T-cell (primary cell): ENCODE results near the gene CDH4. TPM values are rescaled to one million over a fixed set of nuclear protein-coding genes. Genes with fewer than 3 reads are reported as not detected.
"Not testable (repeated sequence)": the region's sequence is repeated elsewhere in the genome, so short reads cannot be mapped to it uniquely, and the experiment has no call there.

Experiments
- ATAC-seq, 4 experiments: fragments of 200-7000 bp in 3 of 4; fragments of 150-1000 bp in 1 of 4; cut with Tn5 transposase; replicated peaks in 1 of 4; 1 replicate in 3 of 4; 2 replicates in 1 of 4; pipeline ENCODE4 v1.10.0; 2021; ENCODE audit warnings: moderate library complexity in 3 of 4, mild to moderate bottlenecking in 2 of 4, moderate number of reproducible peaks in 1 of 4
- CTCF ChIA-PET, 2 donors: fragments of 300-600 bp; sonication (Branson Sonifier 250); formaldehyde crosslinking; loops; one replicate each; lab custom pipeline; 2022; ENCODE audit warnings: antibody characterized with exemption in 2 of 2; lab: Charles Lee
- POLR2A ChIA-PET, 2 donors: fragments of 300-600 bp; sonication (Branson Sonifier 250); formaldehyde crosslinking; loops; one replicate each; lab custom pipeline; 2022; ENCODE audit warnings: antibody characterized with exemption in 2 of 2; lab: Charles Lee
- DNase-seq, 35 experiments: peaks; one replicate each; pipeline versions ENCODE4 v3.0.0 to v3.0.0-alpha.2; 2013 to 2023
- H3K27ac ChIP-seq: one replicate; pipeline ENCODE4 v1.5.1; 2013; ENCODE audit warnings: low read length
- H3K27me3 ChIP-seq, 2 experiments: replicated peaks in 1 of 2; 1 replicate in 1 of 2; 2 replicates in 1 of 2; pipeline versions ENCODE4 v1.6.1 to v1.7.0; 2013; ENCODE audit warnings: low read length in 1 of 2, mixed read lengths in 1 of 2; ENCODE audit not compliant: control insufficient read depth in 2 of 2, insufficient read depth in 2 of 2; ENCODE audit errors: extremely low read depth in 1 of 2
- H3K36me3 ChIP-seq, 2 donors: 1 replicate in 1 of 2; 2 replicates in 1 of 2; pipeline versions ENCODE4 v1.6.1 to v1.7.0; 2013; ENCODE audit warnings: low read length in 1 of 2; ENCODE audit not compliant: control insufficient read depth in 2 of 2, insufficient read depth in 1 of 2; ENCODE audit errors: extremely low read depth in 1 of 2
- H3K4me1 ChIP-seq, 2 experiments: 1 replicate in 1 of 2; 2 replicates in 1 of 2; pipeline versions ENCODE4 v1.6.1 to v1.7.0; 2013; ENCODE audit warnings: low read length in 2 of 2, mixed read lengths in 1 of 2; ENCODE audit not compliant: insufficient read depth in 2 of 2, control insufficient read depth in 1 of 2; ENCODE audit errors: extremely low read depth in 1 of 2
- H3K4me3 ChIP-seq, 2 donors: 1 replicate in 1 of 2; 2 replicates in 1 of 2; pipeline versions ENCODE4 v1.5.1 to v1.7.0; 2013; ENCODE audit warnings: mild to moderate bottlenecking in 2 of 2, low read length in 1 of 2, moderate library complexity in 1 of 2; ENCODE audit not compliant: control insufficient read depth in 1 of 2; ENCODE audit errors: extremely low read depth in 1 of 2
- H3K9me3 ChIP-seq: 2 replicates; pipeline ENCODE4 v1.7.0; 2013
- H3K27ac Mint-ChIP-seq, 2 donors: one replicate each; pipeline ENCODE4 v1.8.0; 2020 to 2021; ENCODE audit warnings: mild to moderate bottlenecking in 2 of 2, mixed read lengths in 2 of 2
- H3K27me3 Mint-ChIP-seq, 2 donors: one replicate each; pipeline ENCODE4 v1.8.0; 2021 to 2022; ENCODE audit warnings: mixed read lengths in 2 of 2
- H3K36me3 Mint-ChIP-seq: one replicate; pipeline ENCODE4 v1.8.0; 2021; ENCODE audit warnings: mixed read lengths
- H3K4me1 Mint-ChIP-seq, 3 donors: one replicate each; pipeline ENCODE4 v1.8.0; 2020 to 2022; ENCODE audit warnings: mixed read lengths in 3 of 3, mild to moderate bottlenecking in 1 of 3
- H3K4me3 Mint-ChIP-seq, 3 donors: one replicate each; pipeline ENCODE4 v1.8.0; 2020 to 2022; ENCODE audit warnings: mild to moderate bottlenecking in 3 of 3, mixed read lengths in 3 of 3, moderate library complexity in 3 of 3
- H3K9me3 Mint-ChIP-seq, 3 donors: one replicate each; pipeline ENCODE4 v1.8.0; 2020 to 2022; ENCODE audit warnings: mixed read lengths in 3 of 3
- WGBS: methylation state at CpG from one replicate; pipeline ENCODE4 v1.1.5; 2013; ENCODE audit warnings: missing lambda C conversion rate; ENCODE audit not compliant: insufficient coverage; 5-methylcytosine and 5-hydroxymethylcytosine counted together
- total RNA-seq, 35 experiments: library from RNA in 6 of 35; stranded (reverse) in 6 of 35; fragments of 120-200 nt in 1 of 35; gene quantifications; one replicate each; pipeline versions ENCODE4 v1.2.1 to v1.2.4 and lab custom pipeline; 2013 to 2026

CDH4 gene
- total RNA-seq, 5 donors from 2014 or later (not counting 1 experiment from before 2014, with no cell fraction given), result 0.06 to 0.64 (median 0.14) TPM

DNA sequence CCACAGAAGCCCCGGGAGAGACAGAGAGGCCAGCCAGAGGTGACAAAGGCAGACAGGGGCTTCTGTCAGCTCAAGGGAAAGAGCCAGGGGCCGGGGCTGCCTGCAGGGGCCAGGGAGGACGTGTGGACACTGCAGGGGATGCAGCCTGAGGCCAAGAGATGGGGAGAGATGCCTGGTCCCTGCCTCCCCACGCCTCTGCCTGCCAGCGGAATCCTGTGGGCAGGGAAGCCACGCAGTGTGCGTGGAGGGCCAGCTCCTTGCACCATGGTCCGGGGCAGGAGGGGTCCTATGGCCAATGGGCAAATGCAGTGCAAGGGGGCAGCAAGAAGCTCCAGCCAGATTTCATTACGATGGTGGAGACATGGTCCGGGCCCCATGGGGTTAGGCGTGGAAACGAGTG is 224.9 kb downstream of the CDH4 start:
- no peaks in the 10 kb centered on the region for H3K9me3 ChIP-seq
- DNase-seq (no peak), ATAC-seq (no peak)
- H3K4me1 ChIP-seq, result no peaks in the 10 kb centered on the region
- H3K36me3 ChIP-seq, result no peaks in the 10 kb centered on the region
- H3K4me3 Mint-ChIP-seq, result no peak overlapping the region
- WGBS, result 72% methylated on average over 11 of the region's 12 CpGs
- H3K27me3 ChIP-seq, result peaks cover 0 to 11% of the 10 kb centered on the region in 2 experiments
- H3K27me3 Mint-ChIP-seq, result peaks cover 17 to 19% of the 10 kb centered on the region in 2 donors
- ChIA-PET POLR2A (no interaction called here), CTCF (no interaction called here)
- H3K27ac ChIP-seq, result no peak overlapping the region
- no peak overlapping the region for H3K27ac Mint-ChIP-seq
- H3K4me1 Mint-ChIP-seq, result no peaks in the 10 kb centered on the region
- peaks cover 3 to 16% (median 5%) of the 10 kb centered on the region in 3 donors for H3K9me3 Mint-ChIP-seq
- H3K36me3 Mint-ChIP-seq, result no peaks in the 10 kb centered on the region
- no peak overlapping the region for H3K4me3 ChIP-seq

DNA sequence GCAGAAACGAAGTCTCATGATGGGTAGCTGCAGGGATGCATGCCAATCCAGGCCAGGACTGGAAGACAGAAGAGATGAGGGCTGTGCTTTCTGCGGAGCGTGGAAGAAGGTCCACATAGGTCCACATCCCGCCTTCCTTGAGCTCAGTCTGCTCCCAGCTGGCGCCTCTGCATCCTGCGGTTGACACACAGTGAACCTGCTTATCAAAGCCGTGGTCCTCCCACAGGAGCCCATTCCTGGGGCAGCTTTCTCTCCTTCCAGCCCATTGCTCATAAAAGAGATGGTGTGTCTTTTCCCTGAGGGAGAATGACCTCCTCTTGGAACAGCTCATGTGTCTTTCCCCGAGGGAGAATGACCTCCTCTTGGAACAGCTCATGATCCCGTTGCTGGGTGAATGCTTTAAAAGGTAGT is 225.4 kb downstream of the CDH4 start:
- Mint-ChIP-seq H3K27ac (no peak overlapping the region), H3K36me3 (no peaks in the 10 kb centered on the region), H3K9me3 (peaks cover 3 to 12% (median 5%) of the 10 kb centered on the region in 3 donors), H3K27me3 (peaks cover 17 to 19% of the 10 kb centered on the region in 2 donors), H3K4me3 (no peak overlapping the region), H3K4me1 (no peaks in the 10 kb centered on the region)
- Histone ChIP-seq H3K9me3 (no peaks in the 10 kb centered on the region), H3K27me3 (peaks cover 0 to 11% of the 10 kb centered on the region in 2 experiments), H3K36me3 (no peaks in the 10 kb centered on the region), H3K4me1 (no peaks in the 10 kb centered on the region), H3K4me3 (no peak overlapping the region), H3K27ac (no peak overlapping the region)
- no peak for ATAC-seq
- DNase-seq, result no peak
- ChIA-PET CTCF (no interaction called here), POLR2A (no interaction called here)
- 84% methylated on average over 7 of the region's 9 CpGs for WGBS

DNA sequence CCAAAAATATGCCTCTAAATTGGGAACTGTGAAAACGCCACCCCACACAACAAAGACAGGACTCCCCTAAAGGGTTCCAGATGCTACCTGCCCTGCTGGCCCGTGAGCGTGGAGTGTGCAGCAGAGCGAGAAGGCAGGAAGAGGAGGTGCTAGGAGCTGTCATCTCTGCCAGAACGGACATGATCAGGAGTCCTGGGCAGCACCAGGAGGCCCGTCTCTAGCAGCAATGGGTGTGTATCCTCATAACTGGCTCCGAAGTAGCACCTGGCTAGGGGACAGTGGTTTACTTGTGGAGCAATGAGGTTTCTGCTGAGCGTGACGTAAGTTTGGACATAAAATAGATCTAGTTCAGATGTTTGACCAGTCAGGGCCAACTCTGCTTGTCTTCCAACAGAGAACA is 226.0 kb downstream of the CDH4 start:
- no peak overlapping the region for H3K27ac Mint-ChIP-seq
- no peaks in the 10 kb centered on the region for H3K36me3 ChIP-seq
- ATAC-seq (no peak), DNase-seq (no peak)
- POLR2A ChIA-PET, result no interaction called here
- H3K36me3 Mint-ChIP-seq, result no peaks in the 10 kb centered on the region
- H3K4me3 ChIP-seq, result no peak overlapping the region
- CTCF ChIA-PET, result no interaction called here
- peaks cover 0 to 11% of the 10 kb centered on the region in 2 experiments for H3K27me3 ChIP-seq
- no peaks in the 10 kb centered on the region for H3K4me1 ChIP-seq
- peaks cover 3 to 12% (median 5%) of the 10 kb centered on the region in 3 donors for H3K9me3 Mint-ChIP-seq
- peaks cover 17 to 19% of the 10 kb centered on the region in 2 donors for H3K27me3 Mint-ChIP-seq
- no peaks in the 10 kb centered on the region for H3K9me3 ChIP-seq
- H3K27ac ChIP-seq, result no peak overlapping the region
- no peak overlapping the region for H3K4me3 Mint-ChIP-seq
- WGBS, result 74% methylated on average over 8 of the region's 9 CpGs
- no peaks in the 10 kb centered on the region for H3K4me1 Mint-ChIP-seq

DNA sequence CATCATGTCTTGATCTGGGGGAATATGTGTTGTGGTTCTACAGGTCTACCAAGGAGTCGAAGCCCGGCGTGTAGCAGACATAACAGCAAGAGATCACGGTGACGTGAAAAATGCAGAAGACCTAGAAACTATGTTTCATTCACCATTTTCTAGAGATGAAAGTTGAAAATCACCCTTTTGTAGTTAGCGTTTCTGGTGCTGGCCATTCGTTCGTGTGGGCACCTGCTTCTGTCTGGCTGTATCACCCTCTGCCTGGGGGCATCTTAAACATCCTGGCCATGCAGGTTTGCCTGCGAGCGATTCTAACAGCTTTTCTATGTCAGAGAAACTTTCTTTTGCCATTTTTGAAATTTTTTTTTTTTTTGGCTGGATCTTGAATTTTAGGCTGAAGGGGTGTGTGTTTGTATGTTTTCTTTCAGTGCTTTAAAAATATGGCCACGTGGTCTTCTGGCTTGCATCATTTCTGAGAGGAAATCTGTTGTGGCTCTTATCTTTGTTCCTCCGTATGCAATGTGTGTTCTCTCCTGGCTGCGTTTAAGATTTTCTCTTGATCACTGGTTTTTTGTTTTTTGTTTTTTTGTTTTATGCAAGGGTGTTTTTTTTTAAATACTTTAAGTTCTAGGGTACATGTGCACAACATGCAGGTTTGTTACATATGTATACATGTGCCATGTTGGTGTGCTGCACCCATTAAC is 226.7 kb downstream of the CDH4 start:
- Histone ChIP-seq H3K4me3 (no peak overlapping the region), H3K9me3 (no peaks in the 10 kb centered on the region), H3K27me3 (peaks cover 0 to 11% of the 10 kb centered on the region in 2 experiments), H3K27ac (no peak overlapping the region), H3K4me1 (no peaks in the 10 kb centered on the region), H3K36me3 (no peaks in the 10 kb centered on the region)
- no peaks in the 10 kb centered on the region for H3K36me3 Mint-ChIP-seq
- CTCF ChIA-PET, result no interaction called here
- H3K9me3 Mint-ChIP-seq, result peaks cover 3 to 12% (median 5%) of the 10 kb centered on the region in 3 donors
- DNase-seq (no peak), ATAC-seq (no peak)
- H3K27me3 Mint-ChIP-seq, result peaks cover 17 to 19% of the 10 kb centered on the region in 2 donors
- POLR2A ChIA-PET, result no interaction called here
- H3K27ac Mint-ChIP-seq, result no peak overlapping the region
- 78% methylated on average over 10 of the region's 13 CpGs for WGBS
- H3K4me3 Mint-ChIP-seq, result no peak overlapping the region
- no peaks in the 10 kb centered on the region for H3K4me1 Mint-ChIP-seq

DNA sequence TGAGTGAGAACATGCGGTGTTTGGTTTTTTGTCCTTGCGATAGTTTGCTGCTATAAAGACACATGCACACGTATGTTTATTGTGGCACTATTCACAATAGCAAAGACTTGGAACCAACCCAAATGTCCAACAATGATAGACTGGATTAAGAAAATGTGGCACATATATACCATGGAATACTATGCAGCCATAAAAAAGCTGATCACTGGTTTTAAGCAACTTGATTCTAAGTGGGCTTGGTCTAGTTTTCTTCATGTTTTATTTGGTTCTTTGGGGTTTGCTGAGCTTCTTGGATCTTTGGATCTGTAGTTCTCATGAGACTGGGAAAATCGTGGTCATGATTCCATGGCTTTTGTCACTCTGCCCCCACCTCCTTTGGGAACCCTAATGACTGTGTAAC is 227.4 kb downstream of the CDH4 start:
- H3K36me3 Mint-ChIP-seq, H3K27ac ChIP-seq, ATAC-seq, H3K4me1 ChIP-seq, POLR2A ChIA-PET, H3K9me3 ChIP-seq, H3K36me3 ChIP-seq, DNase-seq, H3K4me1 Mint-ChIP-seq, H3K4me3 ChIP-seq, CTCF ChIA-PET, H3K4me3 Mint-ChIP-seq, H3K27ac Mint-ChIP-seq: not testable (repeated sequence)
- peaks cover 3 to 12% (median 9%) of the 10 kb centered on the region in 3 donors for H3K9me3 Mint-ChIP-seq
- 50% methylated on average over 1 of the region's 4 CpGs for WGBS
- H3K27me3 Mint-ChIP-seq, result peaks cover 17 to 19% of the 10 kb centered on the region in 2 donors
- peaks cover 0 to 11% of the 10 kb centered on the region in 2 experiments for H3K27me3 ChIP-seq

DNA sequence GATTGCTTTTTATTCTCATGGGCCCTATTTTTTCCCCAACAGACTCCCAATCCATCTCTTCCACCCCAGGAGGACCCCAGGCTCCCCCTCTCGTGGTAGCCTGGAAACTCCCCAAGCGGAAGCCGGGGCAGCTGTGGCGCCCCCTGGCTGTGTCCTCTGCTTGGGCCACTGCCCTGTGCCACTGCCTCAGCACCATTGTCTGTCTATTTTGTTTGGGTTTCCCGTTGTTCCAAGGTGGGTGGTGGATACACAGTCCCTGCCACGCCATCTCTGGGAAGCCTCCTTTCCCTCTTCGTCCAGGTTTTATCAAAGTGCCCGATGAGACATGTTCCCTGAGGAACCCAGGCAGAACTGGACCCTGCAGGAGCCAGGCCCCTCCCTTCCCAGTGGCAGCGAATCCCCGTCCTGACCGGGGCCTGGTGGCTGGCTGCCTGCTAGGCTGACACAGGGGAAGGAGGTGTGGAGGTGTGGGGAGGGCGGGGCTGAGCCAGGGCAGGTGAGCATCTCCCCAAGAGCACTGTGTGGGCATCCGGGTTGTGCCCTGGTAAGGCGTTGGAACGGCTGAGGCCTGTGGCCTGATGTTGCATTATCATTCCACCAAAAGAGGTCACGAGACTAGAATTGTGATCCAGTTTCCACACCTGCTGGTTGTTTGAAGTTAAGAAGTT is 228.2 kb downstream of the CDH4 start:
- peaks cover 17 to 19% of the 10 kb centered on the region in 2 donors for H3K27me3 Mint-ChIP-seq
- 88% methylated on average over 12 of the region's 16 CpGs for WGBS
- no peaks in the 10 kb centered on the region for H3K36me3 ChIP-seq
- no peak for DNase-seq
- H3K27me3 ChIP-seq, result peaks cover 0 to 11% of the 10 kb centered on the region in 2 experiments
- no peak overlapping the region for H3K4me3 ChIP-seq
- ChIA-PET CTCF (no interaction called here), POLR2A (no interaction called here)
- no peaks in the 10 kb centered on the region for H3K4me1 ChIP-seq
- H3K4me3 Mint-ChIP-seq, result no peak overlapping the region
- H3K36me3 Mint-ChIP-seq, result no peaks in the 10 kb centered on the region
- H3K9me3 ChIP-seq, result no peaks in the 10 kb centered on the region
- H3K4me1 Mint-ChIP-seq, result no peaks in the 10 kb centered on the region
- H3K27ac ChIP-seq, result no peak overlapping the region
- no peak overlapping the region for H3K27ac Mint-ChIP-seq
- peaks cover 3 to 12% (median 9%) of the 10 kb centered on the region in 3 donors for H3K9me3 Mint-ChIP-seq
- no peak for ATAC-seq
